ENCODE data around the gene ADAM12. TPM values are rescaled to one million over a fixed set of nuclear protein-coding genes. Genes with fewer than 3 reads are reported as not detected.

The ADAM12 gene
- total RNA-seq, 1 experiment from 2014 or later, result 0.24 TPM

- no peak overlapping the region for H2BK20ac ChIP-seq (ENCODE audit: low read depth, low read length, poor library complexity, severe bottlenecking)
- TF ChIP-seq CTCF (conservative IDR thresholded peaks at IDR 0.05), result no peak
- Mint-ChIP-seq H3K4me1 (peaks cover 27 to 32% of the 10 kb centered on the region in 2 experiments), H3K9me3 (no peaks in the 10 kb centered on the region), H3K36me3 (ENCODE audit: insufficient read depth in 1 of 3, low read depth in 3 of 3) (no peaks in the 10 kb centered on the region), H3K27ac (no peak overlapping the region), H3K27me3 (ENCODE audit: low read depth) (no peaks in the 10 kb centered on the region), H3K4me3 (no peak overlapping the region)
- no peak overlapping the region for H2BK5ac ChIP-seq (ENCODE audit: insufficient read length, low read length)
- no peak overlapping the region for H2AFZ ChIP-seq (ENCODE audit: low read length)
- no peak overlapping the region for H3K4me2 ChIP-seq (ENCODE audit: insufficient read depth, insufficient read length, low read length)
- H3K4ac ChIP-seq (ENCODE audit: low read depth, low read length), result no peak overlapping the region
- no peaks in the 10 kb centered on the region for H3K23me2 ChIP-seq (ENCODE audit: insufficient read length, low read depth, low read length, poor library complexity, severe bottlenecking)
- no peak overlapping the region for H3K9ac ChIP-seq (ENCODE audit: extremely low read depth, insufficient read length, low read length)
- no peak overlapping the region for H3K27ac ChIP-seq (ENCODE audit: insufficient read length, low read depth, low read length)
- H3K9me3 ChIP-seq (ENCODE audit: control insufficient read depth, low read depth, low read length), result no peaks in the 10 kb centered on the region
- H4K20me1 ChIP-seq (ENCODE audit: control insufficient read depth, insufficient read depth, insufficient read length), result no peaks in the 10 kb centered on the region
- no peak overlapping the region for H4K91ac ChIP-seq (ENCODE audit: insufficient read length, low read depth, low read length)
- no peak overlapping the region for H3K23ac ChIP-seq (ENCODE audit: insufficient read length, low read depth, low read length)
- H2BK12ac ChIP-seq (ENCODE audit: insufficient read length, low read depth, low read length), result no peak overlapping the region
- DNase-seq, result no peak
- no CpG with 5 or more reads among the region's 6 CpGs for WGBS (ENCODE audit: extremely low coverage, insufficient read length, low lambda C conversion rate)
- no peaks in the 10 kb centered on the region for H3K4me1 ChIP-seq (ENCODE audit: insufficient read depth, low read length)
- no peak overlapping the region for H2BK120ac ChIP-seq (ENCODE audit: low read depth, low read length, poor library complexity, severe bottlenecking)
- no peaks in the 10 kb centered on the region for H3K79me2 ChIP-seq (ENCODE audit: insufficient read depth, low read length)
- H2BK15ac ChIP-seq (ENCODE audit: low read depth, low read length), result no peak overlapping the region
- H4K8ac ChIP-seq (replicated peaks; ENCODE audit: insufficient read length, low read depth, low read length), result no peak overlapping the region
- H4K5ac ChIP-seq (ENCODE audit: insufficient read length, low read depth, low read length), result no peak overlapping the region
- H3K18ac ChIP-seq (ENCODE audit: insufficient read length, low read depth, low read length), result no peak overlapping the region
- no peaks in the 10 kb centered on the region for H3K27me3 ChIP-seq (ENCODE audit: insufficient read depth, low read length)
- H3K14ac ChIP-seq (ENCODE audit: insufficient read depth, low read length), result no peak overlapping the region
- no peak overlapping the region for H3T11ph ChIP-seq (ENCODE audit: low read length)
- no peak overlapping the region for H2AK5ac ChIP-seq (ENCODE audit: insufficient read length, low read length)
- H3K79me1 ChIP-seq (ENCODE audit: insufficient read depth, low read depth, low read length, poor library complexity, severe bottlenecking), result no peaks in the 10 kb centered on the region
- H3K56ac ChIP-seq (ENCODE audit: insufficient read length, low read depth, low read length), result no peak overlapping the region
Measured at GRCh38 chr10:126181626-126182025, 206.7 kb downstream of the ADAM12 start.

All from H9 (cell line).